HL-60/S4 treated with phorbol 12-myristate 13-acetate at 8.2 ng/mL for 4 days and 3 days (cell line): ENCODE data around the gene PCBP4.

Experiments used
- in situ Hi-C: fragments of 300-500 bp; cut with MboI; formaldehyde crosslinking; loops from 2 replicates; pipeline ENCODE4 v1.15.0; 2022; ENCODE audit warnings: low sequenced_read_pairs

The PCBP4 gene

GRCh38 chr3:51921081-51921578, 46.1 kb downstream of the PCBP4 start:
- in situ Hi-C loops = no loop called here

DNA sequence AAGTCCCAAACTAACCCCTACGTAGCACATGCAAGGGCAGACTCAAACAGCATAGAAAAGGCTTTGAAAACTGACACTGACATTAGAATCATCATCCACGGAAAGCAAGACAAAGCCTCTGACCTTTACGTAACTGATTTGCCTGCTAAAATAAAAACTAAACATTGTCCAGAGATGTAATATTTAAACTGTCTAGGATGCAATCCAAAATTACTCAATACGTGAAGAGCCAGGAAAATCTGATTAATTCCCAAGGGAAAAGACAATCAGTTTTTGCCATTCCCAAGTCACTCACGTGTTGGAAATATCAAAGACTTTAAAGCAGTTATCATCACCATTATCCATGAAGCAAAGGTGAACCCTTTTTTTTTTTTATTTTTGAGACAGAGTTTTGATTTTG, 50.8 kb downstream of the PCBP4 start:
- in situ Hi-C loops = no loop called here

GRCh38 chr3:51908026-51908425, 59.2 kb downstream of the PCBP4 start:
- in situ Hi-C loops = no loop called here
